Parathyroid adenoma (tissue), 2 donors: Measurements from ENCODE around the gene TSC22D2.

ENCODE experiments used
- H2AFZ ChIP-seq: fragments of 300-600 bp; sonication (generic); one replicate; pipeline ENCODE4 v1.7.0; 2017; ENCODE audit warnings: antibody characterized with exemption, mild to moderate bottlenecking
- H3K27ac ChIP-seq: fragments of 300-600 bp; sonication (generic); one replicate; pipeline ENCODE4 v1.7.0; 2017
- H3K27me3 ChIP-seq: fragments of 300-600 bp; sonication (generic); one replicate; pipeline ENCODE4 v1.7.0; 2017; ENCODE audit warnings: low read length; ENCODE audit not compliant: control insufficient read depth, insufficient read depth
- H3K36me3 ChIP-seq: fragments of 300-600 bp; sonication (generic); one replicate; pipeline ENCODE4 v1.7.0; 2017; ENCODE audit warnings: low read length; ENCODE audit not compliant: control insufficient read depth, insufficient read depth
- H3K4me1 ChIP-seq: fragments of 300-600 bp; sonication (generic); one replicate; pipeline ENCODE4 v1.7.0; 2017; ENCODE audit warnings: control low read depth
- H3K4me2 ChIP-seq: fragments of 300-600 bp; sonication (generic); one replicate; pipeline ENCODE4 v1.7.0; 2017; ENCODE audit warnings: low read length
- H3K4me3 ChIP-seq: fragments of 300-600 bp; sonication (generic); one replicate; pipeline ENCODE4 v1.7.0; 2017; ENCODE audit warnings: low read depth, low read length
- H3K79me2 ChIP-seq: fragments of 300-600 bp; sonication (generic); one replicate; pipeline ENCODE4 v1.7.0; 2017; ENCODE audit warnings: control low read depth
- H3K9ac ChIP-seq: fragments of 300-600 bp; sonication (generic); one replicate; pipeline ENCODE4 v1.7.0; 2017; ENCODE audit warnings: mild to moderate bottlenecking
- H3K9me3 ChIP-seq: fragments of 300-600 bp; sonication (generic); one replicate; pipeline ENCODE4 v1.7.0; 2017; ENCODE audit warnings: low read length; ENCODE audit not compliant: control insufficient read depth
- TF ChIP-seq, protein P1 (sequence below): fragments of 300-600 bp; sonication (generic); IDR thresholded peaks from one replicate; pipeline ENCODE4 v1.7.0; 2017; ENCODE audit warnings: antibody characterized with exemption, mild to moderate bottlenecking
- donor health status: primary hyperparathyroidism.

Gene TSC22D2

DNA sequence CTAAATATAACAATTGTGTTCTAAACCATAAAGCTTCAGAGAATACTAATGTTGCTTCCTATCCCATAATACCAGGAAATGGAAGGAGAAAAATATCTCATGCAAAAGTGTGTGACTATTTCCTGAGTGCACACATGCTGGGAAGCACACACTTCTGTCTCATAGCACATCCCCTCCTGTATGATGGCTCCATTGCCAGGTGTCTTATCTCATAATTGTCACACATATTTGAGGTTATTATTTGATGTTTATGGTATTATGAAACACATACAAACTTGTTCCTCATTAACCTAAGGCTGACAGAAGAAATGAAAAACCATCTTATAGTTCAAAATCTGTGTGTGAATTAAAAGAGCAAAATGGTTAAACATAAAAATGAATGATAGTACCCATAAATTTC lies 72.8 kb downstream of the TSC22D2 start:
- TF ChIP-seq, protein P1, sequence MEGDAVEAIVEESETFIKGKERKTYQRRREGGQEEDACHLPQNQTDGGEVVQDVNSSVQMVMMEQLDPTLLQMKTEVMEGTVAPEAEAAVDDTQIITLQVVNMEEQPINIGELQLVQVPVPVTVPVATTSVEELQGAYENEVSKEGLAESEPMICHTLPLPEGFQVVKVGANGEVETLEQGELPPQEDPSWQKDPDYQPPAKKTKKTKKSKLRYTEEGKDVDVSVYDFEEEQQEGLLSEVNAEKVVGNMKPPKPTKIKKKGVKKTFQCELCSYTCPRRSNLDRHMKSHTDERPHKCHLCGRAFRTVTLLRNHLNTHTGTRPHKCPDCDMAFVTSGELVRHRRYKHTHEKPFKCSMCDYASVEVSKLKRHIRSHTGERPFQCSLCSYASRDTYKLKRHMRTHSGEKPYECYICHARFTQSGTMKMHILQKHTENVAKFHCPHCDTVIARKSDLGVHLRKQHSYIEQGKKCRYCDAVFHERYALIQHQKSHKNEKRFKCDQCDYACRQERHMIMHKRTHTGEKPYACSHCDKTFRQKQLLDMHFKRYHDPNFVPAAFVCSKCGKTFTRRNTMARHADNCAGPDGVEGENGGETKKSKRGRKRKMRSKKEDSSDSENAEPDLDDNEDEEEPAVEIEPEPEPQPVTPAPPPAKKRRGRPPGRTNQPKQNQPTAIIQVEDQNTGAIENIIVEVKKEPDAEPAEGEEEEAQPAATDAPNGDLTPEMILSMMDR, result no peak
- Histone ChIP-seq H3K9ac (no peak overlapping the region), H3K36me3 (no peaks in the 10 kb centered on the region), H3K27me3 (no peaks in the 10 kb centered on the region), H3K27ac (no peak overlapping the region), H3K4me3 (no peak overlapping the region), H3K79me2 (no peaks in the 10 kb centered on the region), H3K9me3 (no peaks in the 10 kb centered on the region), H3K4me2 (no peak overlapping the region), H2AFZ (no peak overlapping the region), H3K4me1 (no peaks in the 10 kb centered on the region)

DNA sequence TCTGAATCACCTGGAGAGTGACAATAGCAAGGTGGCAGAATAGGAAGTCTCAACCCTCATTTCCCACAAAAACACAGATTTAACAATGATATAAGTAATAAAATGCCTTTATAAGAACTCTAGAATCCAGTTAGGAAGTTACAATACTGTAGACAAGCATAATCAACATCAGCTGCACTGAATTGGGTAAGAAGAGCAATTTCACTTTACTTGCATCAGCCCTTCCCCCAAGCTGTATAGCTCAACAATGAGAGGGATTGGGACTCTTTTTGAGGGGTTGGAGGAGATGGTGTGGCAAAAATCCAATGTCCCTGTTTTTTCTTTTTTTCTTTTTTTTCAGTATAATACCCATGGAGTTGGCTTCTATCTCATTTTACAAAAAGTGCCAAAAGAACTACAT lies 75.1 kb downstream of the TSC22D2 start:
- H3K27me3 ChIP-seq, result no peaks in the 10 kb centered on the region
- no peaks in the 10 kb centered on the region for H3K36me3 ChIP-seq
- H3K9ac ChIP-seq, result no peak overlapping the region
- no peak overlapping the region for H3K4me2 ChIP-seq
- TF ChIP-seq, protein P1, result no peak
- H3K4me3 ChIP-seq, result no peak overlapping the region
- no peaks in the 10 kb centered on the region for H3K9me3 ChIP-seq
- H3K79me2 ChIP-seq, result no peaks in the 10 kb centered on the region
- H2AFZ ChIP-seq, result no peak overlapping the region
- H3K27ac ChIP-seq, result no peak overlapping the region
- H3K4me1 ChIP-seq, result no peaks in the 10 kb centered on the region

DNA sequence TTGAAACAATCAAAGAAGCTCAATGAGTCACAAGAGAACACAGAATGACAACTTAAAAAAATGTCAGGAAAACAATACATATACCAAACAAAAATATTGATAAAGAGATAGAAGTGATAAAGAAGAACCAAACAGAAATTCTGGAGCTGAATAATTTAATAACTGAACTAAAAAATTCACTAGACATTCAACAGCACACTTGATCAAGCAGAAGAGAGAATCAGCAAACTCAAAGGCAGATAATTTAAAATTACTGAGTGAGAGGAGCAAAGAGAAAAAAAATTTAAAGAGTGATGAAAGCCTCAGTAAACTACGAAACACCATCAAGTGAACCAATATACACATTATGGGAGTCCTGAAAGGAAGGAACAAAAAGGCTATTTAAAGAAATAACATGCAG lies 76.3 kb downstream of the TSC22D2 start:
- no peak overlapping the region for H3K4me3 ChIP-seq

DNA sequence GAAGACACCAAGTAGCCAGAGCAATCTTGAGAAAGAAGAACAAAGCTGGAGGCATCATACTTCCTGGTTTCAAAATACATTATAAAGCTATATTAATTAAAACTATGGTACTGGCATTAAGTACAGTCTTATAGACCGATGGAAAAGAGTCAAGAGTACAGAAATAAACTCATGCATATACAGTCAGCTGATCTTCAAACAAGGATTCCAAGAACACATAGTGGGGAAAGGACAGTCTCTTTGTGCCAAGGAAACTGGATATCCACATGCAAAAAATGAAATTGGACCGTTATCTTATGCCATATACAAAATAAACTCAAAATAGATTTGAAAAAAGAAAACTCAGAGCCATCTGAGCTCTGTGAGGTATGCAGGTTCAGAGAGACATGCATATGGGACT lies 80.8 kb downstream of the TSC22D2 start:
- Histone ChIP-seq H3K36me3 (no peaks in the 10 kb centered on the region), H3K27me3 (no peaks in the 10 kb centered on the region), H3K4me2 (no peak overlapping the region), H3K9me3 (no peaks in the 10 kb centered on the region), H3K4me1 (no peaks in the 10 kb centered on the region), H3K4me3 (no peak overlapping the region), H3K9ac (no peak overlapping the region), H2AFZ (no peak overlapping the region), H3K79me2 (no peaks in the 10 kb centered on the region), H3K27ac (no peak overlapping the region)
- TF ChIP-seq, protein P1, result no peak

More for the DNA sequence above, 76.3 kb downstream of the TSC22D2 start:
- TF ChIP-seq, protein P1, result no peak
- Histone ChIP-seq H3K27me3 (no peaks in the 10 kb centered on the region), H3K27ac (no peak overlapping the region), H3K79me2 (no peaks in the 10 kb centered on the region), H3K9me3 (no peaks in the 10 kb centered on the region), H3K9ac (no peak overlapping the region), H3K4me2 (no peak overlapping the region), H3K36me3 (no peaks in the 10 kb centered on the region), H3K4me1 (no peaks in the 10 kb centered on the region), H2AFZ (no peak overlapping the region)

DNA sequence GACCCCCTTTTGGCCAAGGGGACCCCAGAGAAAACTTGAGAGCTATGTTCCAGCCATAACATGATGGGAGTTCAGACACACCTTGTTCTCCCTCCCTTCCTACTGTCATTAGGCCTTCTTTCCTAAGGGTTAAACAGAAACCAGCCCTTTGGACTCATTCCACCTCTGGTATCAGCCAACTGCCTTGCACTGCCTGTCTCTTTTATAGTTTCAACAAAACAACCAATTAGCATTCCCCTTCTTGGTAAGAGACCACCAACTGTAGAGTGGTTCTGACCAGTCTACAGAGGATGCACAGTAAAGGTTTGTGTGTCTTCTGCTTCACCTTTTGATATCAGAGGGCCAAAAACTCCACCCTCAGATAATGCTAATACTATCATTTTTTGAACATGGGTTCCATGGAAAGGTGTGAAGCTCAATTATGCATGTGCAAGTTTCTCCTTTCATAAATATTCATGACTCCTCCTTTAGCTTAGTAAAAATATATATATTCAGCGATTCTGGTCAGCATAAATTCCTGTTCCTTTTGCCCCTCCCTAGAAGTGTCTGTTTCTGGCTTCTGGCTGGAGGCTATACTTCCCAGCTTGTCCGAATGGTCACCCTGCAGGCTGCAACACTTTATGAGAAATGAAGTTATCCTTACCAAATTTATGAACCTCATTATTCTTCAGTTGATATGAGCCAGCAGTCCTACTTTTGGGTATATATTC lies 82.3 kb downstream of the TSC22D2 start:
- H3K27me3 ChIP-seq, result no peaks in the 10 kb centered on the region
- H3K4me2 ChIP-seq, result no peak overlapping the region
- H3K79me2 ChIP-seq, result no peaks in the 10 kb centered on the region
- H2AFZ ChIP-seq, result no peak overlapping the region
- H3K9me3 ChIP-seq, result no peaks in the 10 kb centered on the region
- H3K4me3 ChIP-seq, result no peak overlapping the region
- no peaks in the 10 kb centered on the region for H3K4me1 ChIP-seq
- TF ChIP-seq, protein P1, result no peak
- no peak overlapping the region for H3K27ac ChIP-seq
- no peak overlapping the region for H3K9ac ChIP-seq
- no peaks in the 10 kb centered on the region for H3K36me3 ChIP-seq
